Ascending aorta (tissue), 2 donors: Measurements from ENCODE around the gene UBR3. TPM values are rescaled to one million over a fixed set of nuclear protein-coding genes. Genes with fewer than 3 reads are reported as not detected.

Source experiments
- DNase-seq, 2 donors: peaks; one replicate each; pipeline ENCODE4 v3.0.0-alpha.2; 2019; ENCODE audit warnings: low spot score in 2 of 2
- H3K27ac ChIP-seq, 2 donors: fragments of 200-600 bp; sonication (generic); one replicate each; pipeline ENCODE4 v1.5.1; 2016 to 2017; ENCODE audit warnings: mild to moderate bottlenecking in 1 of 2
- H3K27me3 ChIP-seq: fragments of 200-600 bp; sonication (generic); one replicate; pipeline ENCODE4 v1.5.1; 2017
- H3K36me3 ChIP-seq, 2 donors: fragments of 200-600 bp; sonication (generic); one replicate each; pipeline ENCODE4 v1.5.1; 2016
- H3K4me1 ChIP-seq, 2 donors: fragments of 200-600 bp; sonication (generic); one replicate each; pipeline ENCODE4 v1.5.1; 2016 to 2017; ENCODE audit warnings: mild to moderate bottlenecking in 1 of 2
- H3K4me3 ChIP-seq, 2 donors: fragments of 200-600 bp; sonication (generic); one replicate each; pipeline ENCODE4 v1.5.1; 2016 to 2017; ENCODE audit warnings: mild to moderate bottlenecking in 1 of 2
- H3K9me3 ChIP-seq, 2 donors: fragments of 200-600 bp; sonication (generic); one replicate each; pipeline ENCODE4 v1.5.1; 2016
- intact Hi-C: fragments of 100-400 bp; cut with DNase I; formaldehyde crosslinking; loops from one replicate; pipeline ENCODE4 v1.15.1; 2023
- total RNA-seq: library from RNA; depleted of rRNA; stranded (reverse); fragments of >200 nt; gene quantifications from one replicate; pipeline ENCODE4 v1.1.0, GENCODE V29; 2016
- TF ChIP-seq, protein P1 (sequence below), 3 experiments: fragments of 200-600 bp in 2 of 3; fragments of 450-650 bp in 1 of 3; sonication (generic) in 2 of 3; IDR thresholded peaks; one replicate each; pipeline ENCODE4 v1.5.1; 2016 to 2019; ENCODE audit warnings: antibody characterized with exemption in 3 of 3, mild to moderate bottlenecking in 1 of 3, moderate library complexity in 1 of 3

UBR3 gene
- total RNA-seq, 1 donor from 2014 or later: 37.7 TPM

DNA sequence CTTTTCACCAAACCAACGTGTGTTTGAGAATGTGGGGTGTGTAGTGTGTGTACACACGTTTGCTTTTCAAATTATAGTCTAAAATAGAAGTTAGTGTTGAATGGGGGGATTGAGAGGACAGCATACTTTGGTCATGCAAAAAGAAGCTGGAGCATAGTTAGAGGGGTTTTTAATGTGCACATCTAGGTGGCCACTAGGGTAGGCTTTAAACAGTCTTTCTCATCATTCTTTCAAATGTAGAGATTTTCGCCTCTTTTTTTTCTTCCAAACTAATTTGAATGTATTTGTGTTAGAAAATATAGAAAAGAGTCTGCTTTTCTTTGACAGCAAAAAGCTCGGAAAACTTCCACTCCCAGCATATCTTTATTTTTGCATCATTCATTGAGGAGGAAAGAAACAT is 185.5 kb downstream of the UBR3 start:
- no peak for DNase-seq
- H3K36me3 ChIP-seq: peaks cover 0 to 8% of the 10 kb centered on the region in 2 donors
- TF ChIP-seq, protein P1, sequence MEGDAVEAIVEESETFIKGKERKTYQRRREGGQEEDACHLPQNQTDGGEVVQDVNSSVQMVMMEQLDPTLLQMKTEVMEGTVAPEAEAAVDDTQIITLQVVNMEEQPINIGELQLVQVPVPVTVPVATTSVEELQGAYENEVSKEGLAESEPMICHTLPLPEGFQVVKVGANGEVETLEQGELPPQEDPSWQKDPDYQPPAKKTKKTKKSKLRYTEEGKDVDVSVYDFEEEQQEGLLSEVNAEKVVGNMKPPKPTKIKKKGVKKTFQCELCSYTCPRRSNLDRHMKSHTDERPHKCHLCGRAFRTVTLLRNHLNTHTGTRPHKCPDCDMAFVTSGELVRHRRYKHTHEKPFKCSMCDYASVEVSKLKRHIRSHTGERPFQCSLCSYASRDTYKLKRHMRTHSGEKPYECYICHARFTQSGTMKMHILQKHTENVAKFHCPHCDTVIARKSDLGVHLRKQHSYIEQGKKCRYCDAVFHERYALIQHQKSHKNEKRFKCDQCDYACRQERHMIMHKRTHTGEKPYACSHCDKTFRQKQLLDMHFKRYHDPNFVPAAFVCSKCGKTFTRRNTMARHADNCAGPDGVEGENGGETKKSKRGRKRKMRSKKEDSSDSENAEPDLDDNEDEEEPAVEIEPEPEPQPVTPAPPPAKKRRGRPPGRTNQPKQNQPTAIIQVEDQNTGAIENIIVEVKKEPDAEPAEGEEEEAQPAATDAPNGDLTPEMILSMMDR (IDR thresholded peaks at IDR 0.05): no peak

DNA sequence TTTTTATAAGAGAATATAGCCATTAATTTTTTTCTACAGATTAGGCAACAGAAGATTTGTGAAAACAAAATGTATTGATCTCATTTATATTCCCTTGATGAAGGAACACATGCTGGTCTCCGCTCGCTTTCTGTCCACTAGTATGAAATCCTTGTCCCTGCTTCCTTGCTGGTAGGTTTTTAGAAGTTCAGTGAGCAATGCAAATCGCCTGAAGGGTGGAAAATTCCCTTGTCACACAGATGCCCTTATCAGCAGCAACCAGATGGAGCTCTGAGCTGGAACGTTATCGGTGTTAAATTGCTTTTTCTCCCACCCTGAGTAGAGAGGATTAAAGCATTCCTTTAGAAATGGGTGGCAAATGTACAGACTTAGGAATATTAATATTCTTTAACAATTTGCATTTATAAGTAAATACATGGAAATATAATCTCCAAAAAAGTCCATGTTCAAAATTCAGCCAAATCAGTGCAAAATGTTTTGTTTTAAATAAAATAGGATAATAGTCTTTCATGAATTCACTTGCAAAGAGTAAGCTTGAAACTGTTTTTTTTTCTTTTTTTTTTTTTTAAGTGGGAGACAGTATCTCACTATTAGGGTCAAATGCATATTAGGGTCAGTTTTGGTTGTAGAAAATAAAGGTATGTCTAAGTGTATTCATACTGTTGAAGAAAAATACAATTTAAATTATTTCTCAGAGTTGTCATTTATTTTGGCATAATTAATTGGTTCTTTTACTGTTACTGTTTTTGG is 186.7 kb downstream of the UBR3 start:
- no peak for DNase-seq
- H3K27me3 ChIP-seq: no peaks in the 10 kb centered on the region
- H3K4me3 ChIP-seq: no peak overlapping the region
- peaks cover 0 to 6% of the 10 kb centered on the region in 2 donors for H3K36me3 ChIP-seq
- intact Hi-C loops: no loop called here
- peaks cover 0 to 3% of the 10 kb centered on the region in 2 donors for H3K4me1 ChIP-seq
- H3K9me3 ChIP-seq: no peaks in the 10 kb centered on the region
- no peak overlapping the region for H3K27ac ChIP-seq
- TF ChIP-seq, protein P1 (IDR thresholded peaks at IDR 0.05): no peak

More for the DNA sequence above, 185.5 kb downstream of the UBR3 start:
- Histone ChIP-seq H3K27ac (no peak overlapping the region), H3K4me1 (peaks cover 0 to 3% of the 10 kb centered on the region in 2 donors), H3K4me3 (no peak overlapping the region), H3K27me3 (no peaks in the 10 kb centered on the region), H3K9me3 (no peaks in the 10 kb centered on the region)
- intact Hi-C loops: no loop called here

DNA sequence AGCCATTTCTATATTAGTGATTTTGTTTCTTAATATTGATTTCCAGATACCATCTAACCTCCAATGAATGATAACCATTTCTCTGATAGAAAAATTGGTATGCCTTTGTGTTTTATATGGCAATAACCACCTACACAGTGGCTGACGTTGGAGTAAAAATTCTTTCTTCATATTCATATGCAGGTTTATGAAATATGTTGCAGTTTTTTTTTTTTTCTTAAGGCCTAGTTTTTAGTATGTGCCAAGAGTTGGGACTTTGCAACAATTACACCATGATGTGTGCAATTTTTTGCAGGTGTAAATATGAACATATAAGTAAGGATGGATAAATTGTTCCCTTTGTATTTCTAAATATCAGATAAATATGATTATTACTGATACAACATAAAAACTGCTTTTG is 187.5 kb downstream of the UBR3 start:
- DNase-seq: no peak
- no peaks in the 10 kb centered on the region for H3K9me3 ChIP-seq
- TF ChIP-seq, protein P1 (IDR thresholded peaks at IDR 0.05): no peak
- H3K36me3 ChIP-seq: peaks cover 0 to under 1% of the 10 kb centered on the region in 2 donors
- H3K27me3 ChIP-seq: no peaks in the 10 kb centered on the region
- no peak overlapping the region for H3K27ac ChIP-seq
- intact Hi-C loops: no loop called here
- peaks cover 0 to 3% of the 10 kb centered on the region in 2 donors for H3K4me1 ChIP-seq
- no peak overlapping the region for H3K4me3 ChIP-seq

DNA sequence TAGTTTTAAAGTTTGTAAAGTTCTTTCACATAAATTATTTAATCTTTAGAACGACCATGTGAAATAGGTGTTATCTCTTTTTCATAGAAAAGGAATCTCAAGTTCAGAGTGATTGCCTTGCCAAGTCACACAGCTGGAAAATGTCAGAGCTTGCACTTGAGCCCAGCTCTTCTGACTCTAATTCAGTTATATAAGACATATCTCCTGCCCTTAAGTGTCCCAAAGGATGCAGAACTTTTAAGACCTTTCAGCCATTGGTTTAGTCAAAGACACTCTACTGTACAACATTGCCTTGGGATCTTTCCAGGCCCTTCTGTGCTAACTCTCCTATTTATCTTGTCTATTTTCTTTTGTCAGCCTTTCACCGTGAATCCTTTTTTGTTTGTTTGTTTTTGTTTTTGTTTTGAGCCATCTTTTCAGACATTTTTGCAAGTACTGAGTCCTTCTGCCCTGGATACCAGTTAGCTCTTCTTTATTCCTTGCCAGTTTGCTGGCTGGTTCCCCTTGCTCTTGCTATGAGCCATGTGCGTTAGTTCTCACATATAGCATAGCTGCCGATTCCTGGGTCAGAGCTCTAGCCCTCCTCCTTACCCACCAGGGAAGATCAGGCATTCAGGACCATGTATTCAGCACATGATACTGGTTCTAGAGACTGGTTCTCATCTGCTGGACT is 190.7 kb downstream of the UBR3 start:
- Histone ChIP-seq H3K27ac (no peak overlapping the region), H3K36me3 (peaks cover 0 to 5% of the 10 kb centered on the region in 2 donors), H3K4me1 (peaks cover 0 to 3% of the 10 kb centered on the region in 2 donors), H3K9me3 (no peaks in the 10 kb centered on the region), H3K27me3 (no peaks in the 10 kb centered on the region), H3K4me3 (no peak overlapping the region)
- DNase-seq: no peak
- intact Hi-C loops: no loop called here
- TF ChIP-seq, protein P1 (IDR thresholded peaks at IDR 0.05): no peak

DNA sequence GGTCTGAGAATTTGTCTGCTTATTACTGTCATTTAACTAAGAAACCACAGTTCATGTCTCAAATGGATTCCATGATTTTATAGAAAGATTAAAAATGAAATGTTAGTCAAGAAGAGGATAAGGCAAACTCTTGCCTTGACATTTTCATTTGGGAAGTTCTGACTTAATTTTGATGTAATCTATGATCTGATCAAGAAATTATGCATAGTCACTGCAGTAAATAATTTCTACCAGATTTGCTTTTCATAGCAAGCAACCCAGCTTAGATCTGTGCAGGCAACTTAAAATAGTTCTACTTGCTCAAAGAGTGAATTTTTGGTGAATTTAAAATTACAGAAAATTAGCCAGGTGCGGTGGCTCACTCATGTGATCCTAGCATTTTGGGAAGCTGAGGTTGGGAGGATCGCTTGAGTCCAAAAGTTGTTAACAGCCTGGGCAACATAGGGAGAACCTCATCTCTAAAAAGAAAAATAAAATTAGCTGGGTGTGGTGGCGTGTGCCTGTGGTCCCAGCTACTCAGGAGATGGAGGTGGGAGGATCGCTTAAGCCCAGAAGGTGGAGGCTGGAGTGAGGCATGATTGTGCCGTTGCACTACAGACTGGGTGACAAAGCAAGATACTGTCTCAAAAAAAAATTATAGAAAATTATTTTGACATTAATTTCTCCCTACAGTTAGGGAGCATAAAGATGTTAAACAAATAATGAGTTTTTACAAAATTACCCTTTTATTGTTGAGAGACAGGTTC is 192.0 kb downstream of the UBR3 start:
- H3K36me3 ChIP-seq: peaks cover 0 to 12% of the 10 kb centered on the region in 2 donors
- no peak overlapping the region for H3K27ac ChIP-seq
- H3K27me3 ChIP-seq: no peaks in the 10 kb centered on the region
- H3K4me3 ChIP-seq: no peak overlapping the region
- TF ChIP-seq, protein P1 (IDR thresholded peaks at IDR 0.05): no peak
- DNase-seq: no peak
- intact Hi-C loops: no loop called here
- H3K4me1 ChIP-seq: peaks cover 0 to 3% of the 10 kb centered on the region in 2 donors
- H3K9me3 ChIP-seq: no peaks in the 10 kb centered on the region
